Suprapubic skin (tissue), 3 donors: Measurements from ENCODE around the gene SPATS2L.

Source experiments
- CTCF ChIP-seq, 2 donors: fragments of 200-600 bp in 1 of 2; fragments of 450-650 bp in 1 of 2; sonication (generic) in 1 of 2; IDR thresholded peaks; one replicate each; pipeline ENCODE4 v1.5.1; 2016 to 2019; ENCODE audit warnings: antibody characterized with exemption in 2 of 2, mild to moderate bottlenecking in 1 of 2, moderate library complexity in 1 of 2
- POLR2A ChIP-seq, 2 donors: fragments of 450-650 bp; IDR thresholded peaks; one replicate each; pipeline ENCODE4 v1.6.1; 2017; ENCODE audit warnings: antibody characterized with exemption in 2 of 2, mild to moderate bottlenecking in 2 of 2, moderate library complexity in 2 of 2

- no peak for TF ChIP-seq CTCF (IDR thresholded peaks at IDR 0.05)
- TF ChIP-seq POLR2A (IDR thresholded peaks at IDR 0.05), result no peak
Measured at GRCh38 chr2:200488169-200488568, 181.7 kb downstream of the SPATS2L start.
